Mucosa of descending colon (tissue), 3 donors: ENCODE measurements around the gene RINL. TPM values are rescaled to one million over a fixed set of nuclear protein-coding genes. Genes with fewer than 3 reads are reported as not detected.
A peak's percentile ranks its signal among the peaks of the same experiment; 100 is the strongest.
"Not testable (repeated sequence)": the region's sequence is repeated elsewhere in the genome, so short reads cannot be mapped to it uniquely, and the experiment has no call there.

ENCODE experiments used
- ATAC-seq: fragments of 200-7000 bp; cut with Tn5 transposase; one replicate; pipeline ENCODE4 v1.9.1; 2020; ENCODE audit warnings: mild to moderate bottlenecking, moderate library complexity
- DNase-seq, 3 donors: peaks; one replicate each; pipeline ENCODE4 v3.0.0-alpha.2; 2020
- H3K36me3 ChIP-seq: fragments of 200-600 bp; one replicate; pipeline ENCODE4 v1.8.0; 2021; ENCODE audit warnings: low read depth, mild to moderate bottlenecking
- H3K4me1 ChIP-seq: fragments of 200-600 bp; one replicate; pipeline ENCODE4 v1.8.0; 2021; ENCODE audit warnings: low read depth, mild to moderate bottlenecking
- H3K4me3 ChIP-seq: fragments of 200-600 bp; one replicate; pipeline ENCODE4 v1.8.0; 2021; ENCODE audit warnings: mild to moderate bottlenecking
- H3K9me3 ChIP-seq: fragments of 200-600 bp; one replicate; pipeline ENCODE4 v1.8.0; 2021; ENCODE audit warnings: mild to moderate bottlenecking
- CTCF ChIP-seq: fragments of 200-600 bp; IDR thresholded peaks from one replicate; pipeline ENCODE4 v1.8.0; 2022; ENCODE audit warnings: antibody characterized with exemption, mild to moderate bottlenecking
- intact Hi-C, 2 donors: fragments of 100-400 bp; cut with DNase I in 1 of 2; cut with micrococcal nuclease in 1 of 2; formaldehyde crosslinking; loops; one replicate each; pipeline versions ENCODE4 v1.11.0 to v1.11.1; 2022; cut with DNase I, micrococcal nuclease
- total RNA-seq, 3 donors: library from RNA; stranded (reverse); fragmentation: NEBNext Ultra II Directional in 2 of 3; extraction: Animal tissue kit (Norgen Biotek cat#: 25700) in 2 of 3; gene quantifications; one replicate each; pipeline versions ENCODE4 v1.2.1 to v1.2.4, GENCODE V29; 2021 to 2023
- donor health status: DM: no; HTN: no; CAD: no; lungs with moderate emphysema.
- donor health status: DM: no; HTN: no; CAD: no.
- donor health status: DM: no; HTN: yes; CAD: no.

Gene RINL
- total RNA-seq, 3 donors from 2014 or later = 3.8 to 5.4 (median 5.2) TPM

GRCh38 chr19:38831142-38831605 is 46.9 kb downstream of the RINL start:
- TF ChIP-seq CTCF = no peak
- Histone ChIP-seq H3K4me3 (peak overlapping the region; percentile 54), H3K9me3 (no peaks in the 10 kb centered on the region), H3K4me1 (peaks cover 35% of the 10 kb centered on the region), H3K36me3 (no peaks in the 10 kb centered on the region)
- intact Hi-C loops = no loop called here
- ATAC-seq (peak; percentile 62), DNase-seq (peak; percentile 79 to 87 (median 86))

GRCh38 chr19:38830039-38830733 is 47.9 kb downstream of the RINL start:
- ATAC-seq = no peak
- no peaks in the 10 kb centered on the region for H3K36me3 ChIP-seq
- H3K4me1 ChIP-seq = peaks cover 35% of the 10 kb centered on the region
- no peak for DNase-seq
- no peak overlapping the region for H3K4me3 ChIP-seq
- intact Hi-C loops = no loop called here
- TF ChIP-seq CTCF = no peak
- H3K9me3 ChIP-seq = no peaks in the 10 kb centered on the region

- H3K36me3 ChIP-seq, H3K9me3 ChIP-seq, H3K4me3 ChIP-seq, DNase-seq, ATAC-seq, intact Hi-C loops: not testable (repeated sequence)
- peaks cover 34% of the 10 kb centered on the region for H3K4me1 ChIP-seq
Observed at GRCh38 chr19:38829203-38829602, 48.9 kb downstream of the RINL start.

GRCh38 chr19:38826856-38827551 is 51.1 kb downstream of the RINL start:
- Histone ChIP-seq H3K36me3 (no peaks in the 10 kb centered on the region), H3K4me1 (peaks cover 22% of the 10 kb centered on the region), H3K4me3 (no peak overlapping the region), H3K9me3 (no peaks in the 10 kb centered on the region)
- DNase-seq (no peak), ATAC-seq (no peak)
- intact Hi-C loops = no loop called here
- no peak for TF ChIP-seq CTCF

GRCh38 chr19:38825936-38826335 is 52.1 kb downstream of the RINL start:
- intact Hi-C loops, DNase-seq, ATAC-seq, H3K4me3 ChIP-seq, H3K36me3 ChIP-seq, H3K9me3 ChIP-seq: not testable (repeated sequence)
- H3K4me1 ChIP-seq = peaks cover 29% of the 10 kb centered on the region

- intact Hi-C loops, ATAC-seq, H3K9me3 ChIP-seq, H3K4me3 ChIP-seq, H3K36me3 ChIP-seq: not testable (repeated sequence)
- DNase-seq = peak in 1 of 3 donors; percentile 41
- peaks cover 25% of the 10 kb centered on the region for H3K4me1 ChIP-seq
Observed at GRCh38 chr19:38821230-38821825, 56.7 kb downstream of the RINL start.
